Subcutaneous adipose tissue (tissue), 4 donors: ENCODE data around the gene ANTXR1. TPM values are rescaled to one million over a fixed set of nuclear protein-coding genes. Genes with fewer than 3 reads are reported as not detected.

Experiments used
- total RNA-seq, 4 donors: library from RNA; depleted of rRNA; stranded (reverse); fragments of >200 nt; gene quantifications; one replicate each; pipeline ENCODE4 v1.1.0, GENCODE V29; 2016
- TF ChIP-seq, protein P1 (sequence below): fragments of 450-650 bp; IDR thresholded peaks from one replicate; pipeline ENCODE4 v1.5.1; 2016; ENCODE audit warnings: low read depth, mild to moderate bottlenecking, control low read depth, antibody characterized with exemption, moderate library complexity

Gene ANTXR1
- total RNA-seq, 4 donors from 2014 or later, result 45.4 to 88.7 (median 67.0) TPM

DNA sequence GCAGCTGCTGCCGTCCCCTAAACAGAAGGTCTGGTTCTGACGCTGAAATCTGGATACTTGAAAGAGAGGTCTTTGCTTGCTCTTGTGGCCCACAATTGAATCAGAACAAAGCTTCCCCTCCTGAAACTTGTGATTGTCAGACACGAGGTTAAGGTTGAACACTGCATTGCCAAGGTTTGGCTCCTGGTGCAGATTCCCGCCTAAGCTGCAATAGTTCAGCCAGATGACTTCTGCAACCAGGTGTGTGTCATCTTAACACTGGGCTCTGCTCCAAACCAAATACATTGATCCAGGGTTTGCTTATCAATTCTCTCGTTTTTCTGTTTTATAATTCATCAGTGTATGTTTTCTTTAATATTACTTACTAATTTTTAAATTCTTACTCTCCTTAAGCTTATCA, 23.9 kb upstream of the ANTXR1 start:
- TF ChIP-seq, protein P1, sequence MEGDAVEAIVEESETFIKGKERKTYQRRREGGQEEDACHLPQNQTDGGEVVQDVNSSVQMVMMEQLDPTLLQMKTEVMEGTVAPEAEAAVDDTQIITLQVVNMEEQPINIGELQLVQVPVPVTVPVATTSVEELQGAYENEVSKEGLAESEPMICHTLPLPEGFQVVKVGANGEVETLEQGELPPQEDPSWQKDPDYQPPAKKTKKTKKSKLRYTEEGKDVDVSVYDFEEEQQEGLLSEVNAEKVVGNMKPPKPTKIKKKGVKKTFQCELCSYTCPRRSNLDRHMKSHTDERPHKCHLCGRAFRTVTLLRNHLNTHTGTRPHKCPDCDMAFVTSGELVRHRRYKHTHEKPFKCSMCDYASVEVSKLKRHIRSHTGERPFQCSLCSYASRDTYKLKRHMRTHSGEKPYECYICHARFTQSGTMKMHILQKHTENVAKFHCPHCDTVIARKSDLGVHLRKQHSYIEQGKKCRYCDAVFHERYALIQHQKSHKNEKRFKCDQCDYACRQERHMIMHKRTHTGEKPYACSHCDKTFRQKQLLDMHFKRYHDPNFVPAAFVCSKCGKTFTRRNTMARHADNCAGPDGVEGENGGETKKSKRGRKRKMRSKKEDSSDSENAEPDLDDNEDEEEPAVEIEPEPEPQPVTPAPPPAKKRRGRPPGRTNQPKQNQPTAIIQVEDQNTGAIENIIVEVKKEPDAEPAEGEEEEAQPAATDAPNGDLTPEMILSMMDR, result no peak

DNA sequence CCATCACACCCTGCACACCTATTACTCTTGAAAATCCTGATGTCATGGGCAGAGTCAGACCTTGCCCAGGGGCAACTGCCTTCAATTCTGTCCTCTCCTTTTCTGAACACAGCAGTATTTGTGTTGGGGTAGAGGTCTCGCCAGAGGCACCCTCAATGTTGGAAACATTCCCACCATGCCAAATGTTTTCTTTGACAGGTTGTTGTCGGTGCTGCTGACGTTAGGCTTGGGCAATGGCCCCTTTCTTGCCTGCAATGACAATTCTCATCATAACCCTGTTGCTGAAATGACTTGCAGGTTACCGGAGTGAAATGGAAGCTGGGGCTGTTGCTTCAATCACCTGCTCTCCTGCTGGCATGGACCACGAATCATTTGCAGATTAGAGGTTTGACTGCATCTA, 20.6 kb upstream of the ANTXR1 start:
- TF ChIP-seq, protein P1, result no peak

DNA sequence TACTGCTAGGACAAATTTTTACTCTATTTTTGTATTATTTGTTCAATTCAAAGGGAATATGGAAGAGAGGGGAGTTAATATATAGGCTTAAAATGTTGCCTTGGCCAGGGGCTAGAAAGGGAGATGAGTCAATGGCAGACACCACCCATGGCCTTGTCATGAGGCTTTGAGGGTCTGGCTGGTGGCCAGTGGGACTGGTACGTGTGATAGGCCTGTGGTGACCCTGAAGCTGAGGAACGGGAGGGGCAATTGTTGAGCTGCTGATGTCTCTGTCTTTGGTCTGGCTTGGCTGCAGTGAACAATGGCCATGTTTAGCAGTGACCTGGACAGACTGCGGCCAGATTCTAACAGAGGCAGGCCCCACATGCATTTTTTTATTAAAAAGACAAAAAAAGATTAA, 20.0 kb upstream of the ANTXR1 start:
- TF ChIP-seq, protein P1, result no peak

DNA sequence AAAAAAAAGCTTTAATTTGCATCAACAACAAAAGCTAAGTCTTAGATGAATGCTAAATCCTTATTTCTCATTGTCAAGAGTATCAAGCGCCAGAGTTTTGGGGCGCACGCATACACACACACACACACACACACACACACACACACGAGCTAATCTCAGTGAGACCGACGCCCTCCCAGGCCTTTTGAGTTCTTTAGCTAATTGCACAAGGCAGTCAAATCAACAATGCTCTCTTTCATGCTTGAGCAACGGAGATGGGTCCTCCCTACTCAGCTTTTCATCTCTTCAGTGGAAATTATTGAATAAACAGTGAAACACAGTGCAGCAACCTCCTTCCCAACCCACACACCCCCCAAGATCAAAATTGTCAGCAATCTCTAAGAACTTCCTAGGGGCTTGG, 19.3 kb upstream of the ANTXR1 start:
- TF ChIP-seq, protein P1, result no peak

DNA sequence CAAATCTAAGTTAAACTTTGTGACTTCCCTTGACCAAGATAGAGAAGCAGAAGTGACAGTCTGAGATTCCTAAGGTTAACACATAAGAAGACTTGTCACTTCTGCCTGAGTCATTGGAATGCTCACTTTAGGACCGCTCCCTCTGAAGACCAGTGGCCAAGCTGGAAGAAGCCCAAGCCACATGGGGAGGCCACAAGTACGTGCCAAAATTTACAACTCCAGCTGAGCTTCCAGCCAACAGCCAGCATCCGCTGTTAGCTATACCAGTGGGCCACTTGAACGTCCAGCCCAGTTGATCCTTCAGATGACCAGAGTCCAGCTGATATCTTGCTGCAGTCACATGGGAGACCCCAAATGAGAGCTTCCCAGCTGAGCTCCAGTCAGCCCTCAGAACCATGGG, 18.1 kb upstream of the ANTXR1 start:
- TF ChIP-seq, protein P1, result no peak

DNA sequence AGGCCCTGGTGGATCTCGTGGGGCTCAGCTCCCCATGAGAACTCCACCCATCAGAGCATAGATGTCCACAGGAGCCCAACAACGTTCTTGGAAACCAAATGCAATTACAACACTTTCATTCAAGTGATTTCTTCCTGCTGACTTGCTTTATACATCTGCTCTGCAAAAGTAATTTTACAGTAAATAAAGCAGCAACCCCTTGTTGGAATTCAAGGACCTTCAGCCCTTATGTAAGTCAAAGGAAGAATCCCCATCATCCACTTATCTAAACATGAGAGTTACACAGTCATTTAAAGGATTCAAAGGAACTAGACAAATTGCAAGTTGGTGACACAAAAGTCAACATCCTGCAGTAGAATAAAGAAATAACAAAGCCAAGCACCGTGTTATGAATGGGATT, 17.1 kb upstream of the ANTXR1 start:
- TF ChIP-seq, protein P1, result no peak

DNA sequence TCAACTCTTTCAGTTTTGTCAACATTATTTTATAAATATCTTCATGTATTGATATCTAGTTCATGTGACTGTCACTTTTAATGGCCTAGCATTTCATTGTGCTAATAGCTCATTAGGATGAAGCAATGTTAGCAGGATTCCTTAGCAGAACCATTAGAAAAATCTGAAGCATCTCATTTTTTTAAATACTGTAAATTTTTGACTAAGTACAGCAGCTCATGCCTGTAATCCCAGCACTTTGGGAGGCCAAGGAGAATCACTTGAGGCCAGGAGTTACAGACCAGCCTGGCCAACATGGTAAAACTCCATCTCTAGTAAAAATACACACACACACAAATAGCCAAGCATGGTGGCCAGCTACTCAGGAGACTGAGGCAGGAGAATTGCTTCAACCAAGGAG, 15.6 kb upstream of the ANTXR1 start:
- TF ChIP-seq, protein P1, result no peak
